K562 (cell line): Measurements from ENCODE around the gene SLC12A9. TPM values are rescaled to one million over a fixed set of nuclear protein-coding genes. Genes with fewer than 3 reads are reported as not detected.

Experiments used
- ATAC-seq: fragments of 200-7000 bp; cut with Tn5 transposase; 3 replicates; pipeline ENCODE4 v1.9.1; 2020; ENCODE audit warnings: moderate library complexity
- BruUV-seq: library from RNA; stranded (reverse); fragments of 400-500 nt; replicated peaks from 2 replicates; lab custom pipeline; 2021; lab: Mats Ljungman, UMichigan
- CTCF ChIA-PET: fragments of 300-600 bp; formaldehyde crosslinking; extraction: SDS; loops from one replicate; lab custom pipeline; 2021; ENCODE audit warnings: low intra/inter-chr PET ratio; lab: Yijun Ruan, JAX
- POLR2A ChIA-PET: fragments of 300-600, 350-650 bp; sonication (Branson Sonifier 250); formaldehyde crosslinking; extraction: SDS; loops from one replicate; lab custom pipeline; 2021; ENCODE audit warnings: antibody characterized with exemption, inconsistent platforms; lab: Yijun Ruan, JAX
- DNase-seq, 4 experiments: peaks; one replicate each; pipeline versions ENCODE4 v3.0.0 to v3.0.0-alpha.2; 2011 to 2018; ENCODE audit warnings: low spot score in 3 of 4, mixed read lengths in 3 of 4; ENCODE audit errors: extremely low read depth in 1 of 4
- FAIRE-seq: peaks from 2 replicates; lab custom pipeline; 2011; peaks lifted over from hg19 to GRCh38; lab: Jason Lieb, UNC
- H2AFZ ChIP-seq: 2 replicates; pipeline ENCODE4 v1.6.0; 2011; ENCODE audit warnings: low read depth, low read length, control low read depth, inconsistent platforms
- H3K27ac ChIP-seq: fragments of 200-600 bp; 3 replicates; pipeline ENCODE4 v1.8.0; 2011; ENCODE audit warnings: low read depth, mild to moderate bottlenecking, control low read depth, inconsistent platforms, low read length, moderate library complexity, mixed read lengths; ENCODE audit errors: extremely low read depth
- H3K27me3 ChIP-seq, 2 experiments: fragments of 300-600 bp in 1 of 2; 2 replicates in 1 of 2; 3 replicates in 1 of 2; pipeline versions ENCODE4 v1.6.0 to v1.8.0; 2011; ENCODE audit warnings: inconsistent platforms in 2 of 2, low read length in 2 of 2, mild to moderate bottlenecking in 1 of 2, mixed read lengths in 1 of 2, moderate library complexity in 1 of 2; ENCODE audit not compliant: control insufficient read depth in 2 of 2, insufficient read depth in 2 of 2
- H3K36me3 ChIP-seq: fragments of 300-600 bp; 3 replicates; pipeline ENCODE4 v1.8.0; 2011; ENCODE audit warnings: mild to moderate bottlenecking, low read length, inconsistent platforms; ENCODE audit not compliant: control insufficient read depth, insufficient read depth
- H3K4me1 ChIP-seq, 2 experiments: fragments of 200-600 bp in 1 of 2; replicated peaks in 1 of 2; 2 replicates in 1 of 2; 3 replicates in 1 of 2; pipeline versions ENCODE4 v1.5.1 to v1.8.0; 2011; ENCODE audit warnings: inconsistent platforms in 2 of 2, low read length in 2 of 2, mild to moderate bottlenecking in 1 of 2, mixed read lengths in 1 of 2, moderate library complexity in 1 of 2; ENCODE audit not compliant: control insufficient read depth in 2 of 2, insufficient read depth in 2 of 2
- H3K4me2 ChIP-seq: 2 replicates; pipeline ENCODE4 v1.6.1; 2011; ENCODE audit warnings: low read length, control low read depth, inconsistent platforms, mixed read lengths; ENCODE audit not compliant: insufficient read depth
- H3K4me3 ChIP-seq: fragments of 200-600 bp; sonication (generic), shearing (Covaris generic); 2 replicates; pipeline ENCODE4 v1.5.1; 2016; ENCODE audit warnings: control low read depth, inconsistent platforms
- H3K79me2 ChIP-seq: fragments of 200-600 bp; 3 replicates; pipeline ENCODE4 v1.8.0; 2011; ENCODE audit warnings: low read length, inconsistent platforms; ENCODE audit not compliant: control insufficient read depth, insufficient read depth
- H3K9ac ChIP-seq, 2 experiments: 2 replicates each; pipeline versions ENCODE4 v1.6.0 to v1.6.1; 2011; ENCODE audit warnings: low read depth in 2 of 2, low read length in 2 of 2, control low read depth in 1 of 2, inconsistent platforms in 1 of 2, mild to moderate bottlenecking in 1 of 2, mixed read lengths in 1 of 2; ENCODE audit not compliant: insufficient read depth in 1 of 2
- H3K9me1 ChIP-seq: one replicate; pipeline ENCODE4 v1.6.0; 2011; ENCODE audit warnings: inconsistent platforms, mild to moderate bottlenecking, low read length, moderate library complexity; ENCODE audit not compliant: control insufficient read depth, insufficient read depth
- H3K9me3 ChIP-seq: replicated peaks from 2 replicates; pipeline ENCODE4 v1.5.1; 2011; ENCODE audit warnings: low read depth, low read length, inconsistent platforms; ENCODE audit not compliant: control insufficient read depth, insufficient read depth
- H4K20me1 ChIP-seq: replicated peaks from 2 replicates; pipeline ENCODE4 v1.6.1; 2011; ENCODE audit warnings: low read length, inconsistent platforms, mixed read lengths; ENCODE audit not compliant: control insufficient read depth, insufficient read depth
- ETV5 ChIP-seq: sonication (generic); formaldehyde crosslinking; IDR thresholded peaks from 2 replicates; pipeline ENCODE4 v1.4.0; 2020; ENCODE audit warnings: low read depth, mild to moderate bottlenecking, missing genetic modification reagents
- MEF2A ChIP-seq: IDR thresholded peaks from 2 replicates; pipeline ENCODE4 v1.6.1; 2011; ENCODE audit warnings: low read depth, mild to moderate bottlenecking, low read length, moderate library complexity; ENCODE audit not compliant: control insufficient read depth
- POLR2G ChIP-seq: fragments of 200-400 bp; formaldehyde crosslinking; IDR thresholded peaks from 2 replicates; pipeline ENCODE4 v1.6.1; 2017; ENCODE audit warnings: low read depth, mild to moderate bottlenecking, antibody characterized with exemption, low read length, moderate library complexity
- RBFOX2 ChIP-seq: fragments of 200-400 bp; formaldehyde crosslinking; IDR thresholded peaks from 2 replicates; pipeline ENCODE4 v1.6.1; 2017; ENCODE audit warnings: low read depth, mild to moderate bottlenecking, low read length, moderate library complexity
- RBM17 ChIP-seq: fragments of 200-400 bp; formaldehyde crosslinking; IDR thresholded peaks from 2 replicates; pipeline ENCODE4 v1.6.1; 2017; ENCODE audit warnings: low read depth, mild to moderate bottlenecking, low read length, borderline replicate concordance
- RBM22 ChIP-seq: fragments of 200-400 bp; formaldehyde crosslinking; IDR thresholded peaks from 2 replicates; pipeline ENCODE4 v1.6.1; 2018; ENCODE audit warnings: low read length, low read depth; ENCODE audit not compliant: poor library complexity, severe bottlenecking
- WGBS: fragments of 100-300 bp; shearing (Covaris generic); methylation state at CpG from one replicate; pipeline ENCODE4 v1.1.6; 2016; ENCODE audit warnings: low coverage, mixed read lengths; ENCODE audit not compliant: insufficient coverage; ENCODE audit errors: missing lambda C conversion rate; 5-methylcytosine and 5-hydroxymethylcytosine counted together
- in situ Hi-C: fragments of 300-500 bp; cut with MboI; formaldehyde crosslinking; loops from 4 replicates; pipeline ENCODE4 v1.15.0; 2018; ENCODE audit warnings: inconsistent platforms, mixed read lengths
- intact Hi-C: fragments of 100-400 bp; cut with micrococcal nuclease; formaldehyde crosslinking; loops from 2 replicates; pipeline ENCODE4 v1.14.2; 2022
- polyA plus RNA-seq, 8 experiments: library from polyadenylated mRNA; depleted of rRNA in 4 of 8; stranded (reverse) in 5 of 8; unstranded in 3 of 8; fragments of >200 nt; fragmentation: Nextera tagmentation in 2 of 8; fragmentation: Illumina TruSeq in 1 of 8; extraction: Ambion mirVana in 2 of 8; extraction: Trizol in 1 of 8; gene quantifications; 2 replicates each; pipeline versions ENCODE4 v1.2.1 to v1.2.3, GENCODE V29; 2011 to 2014; ENCODE audit warnings: inconsistent platforms in 1 of 8, missing spikeins in 1 of 8
- total RNA-seq, 7 experiments: library from RNA; depleted of rRNA in 6 of 7; stranded (reverse); fragments of >200 nt in 6 of 7; fragmentation: Illumina TruSeq in 2 of 7; extraction: Trizol in 2 of 7; gene quantifications; 2 replicates each; pipeline versions ENCODE4 v1.2.1 to v1.2.3, GENCODE V29; 2011 to 2021; ENCODE audit warnings: low replicate concordance in 1 of 7
- TF ChIP-seq, protein P1 (sequence below), 2 experiments: IDR thresholded peaks in 1 of 2; conservative IDR thresholded peaks in 1 of 2; 2 replicates each; pipeline ENCODE4 v1.6.1; 2016; ENCODE audit warnings: low read depth in 2 of 2, mild to moderate bottlenecking in 1 of 2, missing compliant biosample characterization in 1 of 2, missing genetic modification characterization in 1 of 2, moderate library complexity in 1 of 2
- TF ChIP-seq, protein P2 (sequence below): sonication (generic); formaldehyde crosslinking; IDR thresholded peaks from 2 replicates; pipeline ENCODE4 v1.8.1; 2023; ENCODE audit warnings: mild to moderate bottlenecking, missing genetic modification reagents

Gene SLC12A9
- total and polyA plus RNA-seq, 9 of the 15 experiments (the other 6 are each of a cell fraction or from before 2014, with no cell fraction given) = 0.06 to 20.2 (median 10.7) TPM

DNA sequence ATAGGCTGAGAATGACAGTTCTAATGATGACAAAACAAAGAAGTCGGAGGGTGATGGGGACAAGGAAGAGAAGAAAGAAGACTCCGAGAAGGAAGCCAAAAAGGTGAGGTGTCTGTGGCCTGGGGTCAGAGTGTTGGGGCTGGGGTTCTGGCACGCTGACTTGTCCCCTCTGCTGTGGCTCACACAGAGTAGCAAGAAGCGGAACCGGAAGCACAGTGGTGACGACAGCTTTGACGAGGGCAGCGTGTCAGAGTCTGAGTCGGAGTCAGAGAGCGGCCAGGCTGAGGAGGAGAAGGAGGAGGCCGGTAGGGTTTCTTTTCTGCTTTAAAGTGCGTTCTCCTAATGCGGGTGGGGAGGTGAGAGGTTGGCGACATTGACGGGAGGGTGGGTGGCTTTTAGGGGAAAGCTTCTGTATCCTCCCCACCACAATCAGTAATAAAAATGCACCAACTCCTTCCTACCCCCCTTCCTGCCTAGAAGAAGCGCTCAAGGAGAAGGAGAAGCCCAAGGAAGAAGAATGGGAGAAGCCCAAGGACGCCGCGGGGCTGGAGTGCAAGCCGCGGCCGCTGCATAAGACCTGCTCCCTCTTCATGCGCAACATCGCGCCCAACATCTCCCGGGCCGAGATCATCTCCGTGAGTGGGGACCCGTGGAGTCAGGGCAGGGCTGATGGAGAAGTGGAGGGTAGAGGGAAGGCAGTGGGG is 32.4 kb downstream of the SLC12A9 start:
- H3K4me3 ChIP-seq = no peak overlapping the region
- H3K79me2 ChIP-seq = peaks cover 60% of the 10 kb centered on the region
- in situ Hi-C loops = no loop called here
- H3K9me1 ChIP-seq = peaks cover 9% of the 10 kb centered on the region
- H3K4me1 ChIP-seq = peaks cover 20 to 53% of the 10 kb centered on the region in 2 experiments
- peak in 1 of 4 experiments; percentile 11 for DNase-seq
- WGBS = 91% methylated on average over 28 of the region's 29 CpGs
- POLR2A ChIA-PET = interaction anchor here (6.3 kb wide), 1 partner anchor 9 kb away, joined by 144 read pairs; the partner anchor contains the start of gene SRRT
- H3K9me3 ChIP-seq = no peaks in the 10 kb centered on the region
- TF ChIP-seq, protein P1, sequence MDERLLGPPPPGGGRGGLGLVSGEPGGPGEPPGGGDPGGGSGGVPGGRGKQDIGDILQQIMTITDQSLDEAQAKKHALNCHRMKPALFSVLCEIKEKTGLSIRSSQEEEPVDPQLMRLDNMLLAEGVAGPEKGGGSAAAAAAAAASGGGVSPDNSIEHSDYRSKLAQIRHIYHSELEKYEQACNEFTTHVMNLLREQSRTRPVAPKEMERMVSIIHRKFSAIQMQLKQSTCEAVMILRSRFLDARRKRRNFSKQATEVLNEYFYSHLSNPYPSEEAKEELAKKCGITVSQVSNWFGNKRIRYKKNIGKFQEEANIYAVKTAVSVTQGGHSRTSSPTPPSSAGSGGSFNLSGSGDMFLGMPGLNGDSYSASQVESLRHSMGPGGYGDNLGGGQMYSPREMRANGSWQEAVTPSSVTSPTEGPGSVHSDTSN (CRISPR knock-in tag; IDR thresholded peaks at IDR 0.05; ENCODE audit: low read depth) = no peak
- TF ChIP-seq, protein P1 (tag; conservative IDR thresholded peaks at IDR 0.05; ENCODE audit: low read depth) = peak; percentile 16; the same call in 1 of the 2 replicates
- TF ChIP-seq RBFOX2 = peak; percentile 52
- TF ChIP-seq ETV5 (CRISPR knock-in tag) = no peak
- peak; percentile 19 for TF ChIP-seq RBM22
- TF ChIP-seq MEF2A = no peak
- peak; percentile 70 for TF ChIP-seq POLR2G
- TF ChIP-seq RBM17 = no peak
- TF ChIP-seq, protein P2, sequence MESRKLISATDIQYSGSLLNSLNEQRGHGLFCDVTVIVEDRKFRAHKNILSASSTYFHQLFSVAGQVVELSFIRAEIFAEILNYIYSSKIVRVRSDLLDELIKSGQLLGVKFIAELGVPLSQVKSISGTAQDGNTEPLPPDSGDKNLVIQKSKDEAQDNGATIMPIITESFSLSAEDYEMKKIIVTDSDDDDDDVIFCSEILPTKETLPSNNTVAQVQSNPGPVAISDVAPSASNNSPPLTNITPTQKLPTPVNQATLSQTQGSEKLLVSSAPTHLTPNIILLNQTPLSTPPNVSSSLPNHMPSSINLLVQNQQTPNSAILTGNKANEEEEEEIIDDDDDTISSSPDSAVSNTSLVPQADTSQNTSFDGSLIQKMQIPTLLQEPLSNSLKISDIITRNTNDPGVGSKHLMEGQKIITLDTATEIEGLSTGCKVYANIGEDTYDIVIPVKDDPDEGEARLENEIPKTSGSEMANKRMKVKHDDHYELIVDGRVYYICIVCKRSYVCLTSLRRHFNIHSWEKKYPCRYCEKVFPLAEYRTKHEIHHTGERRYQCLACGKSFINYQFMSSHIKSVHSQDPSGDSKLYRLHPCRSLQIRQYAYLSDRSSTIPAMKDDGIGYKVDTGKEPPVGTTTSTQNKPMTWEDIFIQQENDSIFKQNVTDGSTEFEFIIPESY = peak; percentile 77; the same call in 1 of the 2 replicates
- no peak for ATAC-seq
- peaks cover 36% of the 10 kb centered on the region for H4K20me1 ChIP-seq
- BruUV-seq = TSS peak; percentile 55
- H3K36me3 ChIP-seq = peaks cover 90% of the 10 kb centered on the region
- intact Hi-C loops = no loop called here
- H3K9ac ChIP-seq = 0 out of 4 replicates have a peak overlapping the region, but pooled peaks of 1 of the 2 experiments have one; percentile 21
- no peaks in the 10 kb centered on the region for H3K27me3 ChIP-seq
- H2AFZ ChIP-seq = no peak overlapping the region
- no peak for FAIRE-seq
- CTCF ChIA-PET = no interaction called here
- H3K4me2 ChIP-seq = no peak overlapping the region
- no peak overlapping the region for H3K27ac ChIP-seq
